Stimulated activated CD8-positive, alpha-beta memory T cell treated with anti-CD3 and anti-CD28 coated beads, Interleukin-15, amount 100 ng/mL, for 4 hours (primary cell): ENCODE data around the gene ATP2A2.
"Not testable (repeated sequence)": the region's sequence is repeated elsewhere in the genome, so short reads cannot be mapped to it uniquely, and the experiment has no call there.

Source experiments
- DNase-seq, 2 donors: peaks; one replicate each; pipeline ENCODE4 v3.0.0-alpha.2; 2020; ENCODE audit warnings: low read depth in 2 of 2

ATP2A2 gene

DNA sequence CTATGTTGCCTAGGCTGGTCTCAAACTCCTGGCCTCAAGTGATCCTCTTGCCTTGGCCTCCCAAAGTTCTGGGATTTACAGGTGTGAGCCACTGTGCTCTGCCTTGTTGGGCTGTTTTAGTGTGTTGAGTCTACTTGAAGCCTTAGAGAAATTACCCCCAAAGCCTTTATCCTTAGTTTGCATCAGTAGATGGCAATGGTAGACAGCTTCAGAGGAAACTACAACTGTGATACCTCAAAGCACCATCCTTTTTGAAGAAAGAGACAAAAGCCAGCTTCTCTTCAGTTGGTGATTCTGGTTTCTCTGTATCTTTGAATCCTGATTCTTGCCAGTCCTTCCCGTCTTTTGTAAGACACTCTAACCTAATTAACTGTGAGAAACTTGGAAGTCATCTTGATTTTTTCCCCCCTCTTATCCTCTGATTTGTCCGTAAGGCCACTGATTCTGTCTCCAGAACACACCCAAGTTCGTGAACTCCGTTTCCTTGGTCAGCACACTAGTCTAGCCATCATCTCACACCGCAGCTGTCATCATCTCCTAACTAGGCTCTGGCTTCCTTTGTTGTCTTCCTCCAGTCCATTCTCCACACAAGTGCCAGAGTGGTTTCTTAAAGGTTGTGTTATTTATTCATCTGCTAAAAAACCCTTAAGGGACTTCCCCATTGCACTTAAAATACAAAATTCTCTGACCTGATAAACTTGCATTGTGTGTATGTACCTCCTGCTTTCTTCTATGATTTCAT is 20.2 kb downstream of the ATP2A2 start:
- no peak for DNase-seq

DNA sequence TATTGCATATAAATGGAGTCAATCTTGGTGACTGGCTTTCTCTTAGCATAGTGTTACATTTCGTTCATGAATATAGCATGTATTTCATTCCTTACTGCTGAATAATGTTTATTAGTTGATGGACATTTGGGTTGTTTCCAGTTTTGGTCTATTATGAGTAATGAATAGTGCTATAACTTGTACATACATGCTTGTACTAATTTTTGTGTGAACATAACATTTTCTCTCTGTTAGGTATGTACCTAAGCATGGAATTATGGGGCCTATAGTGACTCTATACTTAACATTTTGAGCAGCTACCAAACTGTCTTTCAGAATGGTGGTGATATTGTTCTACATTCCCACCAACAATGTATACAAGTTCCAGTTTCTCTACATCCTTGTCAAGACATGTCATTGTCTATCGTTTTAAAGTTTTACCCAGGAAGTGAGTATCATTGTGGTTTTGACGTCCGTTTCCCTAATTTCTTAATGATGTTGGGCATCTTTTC is 23.1 kb downstream of the ATP2A2 start:
- no peak for DNase-seq

DNA sequence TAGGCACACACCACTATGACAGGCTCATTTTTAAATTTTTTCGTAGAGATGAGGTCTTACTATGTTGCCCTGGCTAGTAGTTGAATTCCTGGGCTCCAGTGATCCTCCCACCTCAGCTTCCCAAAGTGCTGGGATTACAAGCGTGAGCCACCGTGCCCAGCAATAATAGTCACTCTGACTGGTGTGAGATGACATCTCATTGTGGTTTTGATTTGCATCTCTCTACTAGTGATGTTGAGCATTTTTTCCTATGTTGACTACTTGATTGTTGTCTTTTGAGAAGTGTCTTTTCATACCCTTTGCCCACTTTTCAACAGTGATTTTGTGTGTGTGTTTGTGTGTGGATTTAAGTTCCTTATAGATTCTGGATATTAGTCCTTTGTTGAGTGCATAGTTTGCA is 26.3 kb downstream of the ATP2A2 start:
- no peak for DNase-seq

DNA sequence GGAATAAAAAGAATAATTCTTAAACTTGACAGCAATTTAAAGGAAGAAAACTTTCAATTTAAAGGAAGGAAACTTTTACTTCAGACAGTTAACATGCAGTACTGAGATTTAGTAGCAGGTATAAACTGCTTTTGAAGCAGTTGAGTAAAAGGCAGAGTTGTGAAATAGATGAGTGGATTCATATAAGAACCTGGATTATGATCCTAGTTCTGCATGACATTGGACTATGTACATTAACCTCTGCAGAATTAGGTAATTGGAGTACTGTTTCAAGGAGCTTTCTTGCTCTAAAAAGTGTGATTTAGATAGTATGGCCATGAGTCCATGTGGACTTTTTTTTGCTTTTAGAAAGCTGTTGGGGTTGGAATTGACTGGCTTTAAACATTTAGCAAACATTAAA is 29.7 kb downstream of the ATP2A2 start:
- DNase-seq, result no peak

DNA sequence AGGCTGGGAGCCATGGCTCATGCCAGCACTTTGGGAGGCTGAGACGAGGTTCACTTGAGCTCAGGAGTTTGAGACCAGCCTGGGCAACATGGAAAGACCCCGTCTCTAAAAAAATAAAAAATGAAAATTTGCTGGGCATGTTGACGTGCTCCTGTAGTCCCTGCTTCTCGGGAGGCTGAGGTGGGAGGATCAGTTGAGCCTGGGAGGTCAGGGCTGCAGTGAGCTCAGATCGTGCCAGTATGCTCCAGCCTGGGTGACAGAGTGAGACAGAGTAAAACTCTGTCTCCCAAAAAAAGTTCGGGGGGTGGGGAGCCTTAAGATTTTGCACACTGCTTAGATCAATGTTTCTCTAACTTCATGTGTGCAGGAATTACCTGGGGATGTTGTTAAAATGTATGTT is 30.9 kb downstream of the ATP2A2 start:
- no peak for DNase-seq

DNA sequence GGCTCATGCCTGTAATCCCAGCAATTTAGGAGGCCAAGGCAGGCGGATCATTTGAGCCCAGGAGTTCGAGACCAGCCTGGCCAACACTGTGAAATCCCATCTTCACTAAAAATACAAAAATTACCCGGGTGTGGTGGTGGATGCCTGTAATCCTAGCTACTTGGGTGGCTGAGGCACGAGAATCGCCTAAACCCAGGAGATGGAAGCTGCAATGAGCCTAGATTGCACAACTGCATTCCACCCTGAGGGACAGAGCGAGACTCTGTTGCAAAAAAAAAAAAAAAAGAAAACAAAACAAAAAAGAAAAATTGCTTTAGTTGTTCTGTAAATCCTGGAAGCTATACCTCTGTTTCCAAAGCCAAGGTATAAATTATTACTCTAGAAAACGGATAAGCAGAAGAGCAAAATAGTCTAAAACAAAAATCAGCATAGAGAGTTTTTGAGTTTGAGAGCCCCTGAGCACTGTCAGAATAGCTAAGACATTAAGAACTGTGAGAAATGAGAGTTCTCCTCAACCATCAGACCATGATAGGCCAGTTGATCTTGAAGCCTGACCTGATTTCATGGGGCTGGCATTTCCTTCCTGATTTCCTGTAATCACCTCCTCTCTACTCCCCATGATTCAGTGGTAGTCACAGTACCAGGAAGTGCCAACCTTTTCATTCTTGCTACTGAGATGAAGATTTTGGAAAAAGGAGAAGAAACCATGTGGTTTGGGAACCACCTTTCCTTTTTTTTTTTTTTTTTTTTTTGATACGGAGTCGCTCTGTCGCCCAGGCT is 31.7 kb downstream of the ATP2A2 start:
- no peak for DNase-seq

DNA sequence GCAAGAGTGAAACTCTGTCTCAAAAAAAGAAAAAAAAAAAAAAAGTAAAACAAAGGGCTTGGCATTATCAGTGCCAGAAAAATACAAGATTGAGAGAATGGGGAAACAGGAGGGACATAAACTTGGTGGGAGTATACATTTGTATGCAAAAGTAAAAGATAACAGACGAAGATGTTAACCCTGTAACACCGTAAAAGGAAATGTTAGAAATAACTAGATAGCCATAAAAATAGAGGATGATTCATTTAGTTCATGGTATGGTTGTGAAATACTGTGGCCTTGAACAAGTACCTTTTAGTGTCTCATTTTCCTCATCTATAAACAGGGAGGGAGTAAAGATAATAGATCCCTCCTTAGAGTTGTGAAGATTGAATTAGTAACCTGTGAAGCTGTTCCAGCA is 33.3 kb downstream of the ATP2A2 start:
- no peak for DNase-seq

DNA sequence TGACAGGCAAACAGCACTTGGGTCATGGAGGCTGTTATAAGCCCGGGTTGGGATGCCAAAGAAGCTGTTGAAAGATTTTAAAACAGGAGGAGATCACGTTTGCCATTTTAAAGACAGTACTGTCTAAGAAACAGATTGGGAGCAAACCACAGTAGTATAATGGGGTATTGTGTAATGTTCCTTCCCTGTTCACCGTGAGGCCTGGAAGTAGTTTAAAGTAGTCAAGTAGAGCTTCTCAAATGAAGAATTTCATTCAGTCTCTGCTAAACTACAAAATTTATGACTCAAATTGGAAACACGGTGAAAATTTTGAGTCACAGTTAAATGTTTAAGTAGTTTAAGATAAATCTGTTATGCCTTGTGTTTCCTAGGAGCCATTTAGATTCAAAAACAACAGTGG is 35.8 kb downstream of the ATP2A2 start:
- no peak for DNase-seq

DNA sequence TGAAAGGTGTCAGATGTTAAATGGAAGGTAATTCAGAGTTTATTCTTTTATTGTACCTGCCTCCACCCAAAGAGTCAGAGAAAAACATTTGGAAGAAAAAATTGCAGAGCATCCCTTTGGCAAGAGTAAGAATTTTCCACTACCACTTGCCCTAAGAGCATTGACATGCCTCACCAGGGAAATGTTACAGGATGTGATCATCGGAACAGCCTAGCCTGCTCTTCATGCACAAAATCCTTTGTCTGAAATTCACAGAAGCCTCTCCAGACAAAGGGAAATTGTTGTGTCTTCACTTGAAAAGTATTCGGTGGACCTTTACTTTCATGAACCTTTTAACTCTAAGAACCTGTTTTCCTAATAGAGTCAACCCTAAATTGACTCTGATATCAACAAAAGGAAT is 36.9 kb downstream of the ATP2A2 start:
- DNase-seq, result no peak

DNA sequence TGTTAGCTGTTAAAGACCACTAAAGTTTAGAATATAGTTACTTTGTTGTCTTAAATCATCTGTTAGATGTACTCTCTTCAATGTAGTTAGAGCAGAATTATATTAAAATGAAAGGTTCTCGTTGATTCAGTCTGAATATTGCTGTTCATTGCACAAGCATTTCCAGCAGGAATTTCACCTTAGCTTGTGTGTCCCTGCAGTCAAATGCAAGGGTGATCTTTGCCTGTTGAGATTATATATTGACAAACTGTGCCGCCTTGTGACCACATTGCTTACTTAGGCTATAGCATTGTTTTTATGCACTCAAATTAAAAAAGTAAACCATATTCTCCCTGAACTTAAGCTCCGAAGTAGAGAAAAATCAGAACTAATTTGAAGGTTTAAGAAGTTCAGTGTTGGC is 39.5 kb downstream of the ATP2A2 start:
- DNase-seq, result no peak

DNA sequence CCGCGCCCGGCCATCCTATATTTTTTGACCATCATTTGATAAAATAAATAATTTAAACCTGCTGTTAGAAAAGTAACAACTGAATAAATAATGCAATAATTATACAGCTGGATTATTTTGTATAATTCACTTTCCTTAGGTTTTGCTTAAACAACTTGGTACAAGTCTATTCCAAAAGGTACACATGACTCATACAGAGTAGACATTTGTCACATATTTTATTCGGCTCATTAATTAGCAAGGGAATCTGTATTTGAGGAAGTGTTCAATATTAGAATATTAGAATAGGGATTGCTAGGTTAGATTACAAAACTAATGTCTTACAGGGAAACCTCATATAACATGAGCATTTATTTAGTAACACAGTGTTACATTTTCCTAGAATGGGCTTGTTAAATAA is 48.7 kb downstream of the ATP2A2 start:
- DNase-seq, result no peak

DNA sequence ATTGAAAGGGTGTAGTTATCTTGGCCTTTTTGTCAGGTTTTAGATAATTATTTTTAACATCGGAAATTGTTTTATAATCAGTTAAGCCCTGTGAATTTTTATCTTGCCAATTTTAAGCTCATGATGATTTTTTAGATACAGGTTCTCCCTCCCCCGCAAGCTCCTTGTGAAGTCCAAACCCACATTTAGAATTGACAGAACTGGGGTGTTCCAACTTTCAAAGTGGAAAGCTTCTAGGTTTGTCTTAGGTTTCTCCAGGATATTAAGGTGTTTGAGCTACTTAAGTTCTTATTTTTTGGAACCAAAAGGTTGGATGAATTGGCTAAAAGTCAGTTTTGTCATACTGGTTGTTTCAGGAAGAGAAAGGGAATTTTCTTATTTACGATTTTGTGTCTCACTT is 49.1 kb downstream of the ATP2A2 start:
- DNase-seq, result no peak

DNA sequence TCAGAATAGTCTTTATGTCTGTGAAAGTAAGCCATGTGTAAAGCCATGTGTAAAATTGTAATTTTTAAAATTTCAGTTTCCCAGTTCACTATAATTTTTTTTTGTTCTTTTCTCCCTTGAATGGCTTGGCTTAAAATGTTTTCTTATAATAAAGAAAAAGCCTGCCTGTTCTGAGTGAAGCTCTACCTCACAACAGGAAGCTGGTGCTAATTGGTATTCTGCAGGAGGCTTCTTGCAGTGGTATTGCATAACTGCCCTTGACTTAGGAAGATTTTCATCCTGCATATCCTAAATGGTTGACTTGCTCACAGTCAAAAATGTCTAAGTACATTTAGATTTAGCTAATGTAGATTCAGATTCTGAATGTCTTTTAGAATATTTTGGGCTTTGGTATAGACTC is 49.5 kb downstream of the ATP2A2 start:
- no peak for DNase-seq

DNA sequence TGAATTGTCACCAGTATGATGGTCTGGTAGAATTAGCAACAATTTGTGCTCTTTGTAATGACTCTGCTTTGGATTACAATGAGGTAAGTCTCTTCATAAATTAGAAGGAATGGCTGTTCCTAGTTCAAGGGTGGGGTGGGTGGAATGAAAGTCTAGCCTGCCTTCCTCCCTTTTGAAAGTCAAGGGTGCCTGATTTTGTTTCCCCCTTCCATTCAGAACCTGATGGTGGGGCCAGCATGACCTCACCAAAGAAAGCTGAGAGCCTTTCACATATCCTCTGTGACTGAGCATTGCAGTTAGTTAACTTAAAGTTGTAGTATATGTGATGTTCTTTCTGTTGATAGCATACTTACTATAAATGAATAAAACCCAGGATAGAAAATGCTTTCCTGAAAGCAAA is 52.2 kb downstream of the ATP2A2 start:
- DNase-seq, result no peak

DNA sequence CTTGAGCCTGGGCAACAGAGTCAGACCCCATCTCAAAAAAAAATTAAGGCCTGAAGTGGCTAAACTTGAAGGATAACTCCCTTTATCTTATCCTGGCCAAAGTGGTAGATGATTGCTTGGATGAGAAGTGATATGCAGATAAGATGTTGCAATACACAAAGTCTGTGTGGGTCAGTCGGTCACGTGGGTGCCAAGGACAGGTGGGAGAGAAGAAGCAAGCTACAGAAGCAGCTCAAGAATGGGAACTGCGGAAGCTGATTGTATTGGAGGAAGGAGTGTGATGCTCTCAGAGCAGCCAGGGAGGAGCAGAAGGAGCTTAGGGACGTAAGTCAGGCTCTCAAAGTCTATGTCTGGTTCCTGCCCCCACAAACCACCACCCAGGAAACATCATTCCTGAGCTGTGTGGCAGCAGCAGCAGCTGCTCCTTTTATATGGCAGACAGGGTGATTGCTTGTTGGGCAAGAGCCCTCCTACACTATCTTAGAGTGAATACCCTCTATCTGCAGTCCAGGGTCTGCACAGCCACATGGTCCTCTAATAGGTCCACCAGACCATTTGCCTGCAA is 54.5 kb downstream of the ATP2A2 start:
- no peak for DNase-seq

DNA sequence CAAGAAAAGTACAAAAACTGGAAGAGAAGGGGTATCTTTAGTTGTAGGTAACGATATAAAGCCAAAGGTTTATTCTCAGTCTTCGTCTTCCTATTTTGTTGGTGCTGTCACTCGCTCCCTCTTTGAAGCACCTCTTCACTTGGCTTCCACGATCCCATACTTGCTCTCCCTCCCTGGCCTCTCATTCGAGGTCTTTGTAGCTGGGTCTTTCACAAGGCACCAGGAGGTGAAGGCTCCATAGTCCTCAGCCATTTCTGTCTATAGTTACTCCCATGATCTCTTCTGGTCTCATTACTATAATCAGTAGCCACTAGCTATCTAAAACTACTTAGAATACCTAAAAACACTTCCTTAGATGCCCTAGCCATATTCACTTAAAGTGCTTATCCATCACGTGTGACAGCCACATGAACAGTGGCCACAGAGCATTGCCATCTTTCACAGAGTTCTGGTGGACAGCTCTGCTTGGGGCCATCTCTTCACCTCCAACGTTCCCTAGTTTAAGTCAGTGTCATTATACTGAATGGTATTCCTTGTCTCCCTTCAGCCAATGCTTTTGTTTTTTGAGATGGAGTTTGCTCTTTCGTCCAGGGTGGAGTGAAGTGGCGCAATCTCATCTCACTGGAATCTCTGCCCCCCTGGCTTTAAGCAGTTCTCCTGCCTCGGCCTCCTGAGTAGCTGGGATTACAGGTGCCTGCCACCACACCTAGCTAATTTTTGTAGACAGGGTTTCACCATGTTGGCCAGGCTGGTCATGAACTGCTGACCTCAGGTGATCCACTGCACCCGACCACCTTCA is 57.1 kb downstream of the ATP2A2 start:
- DNase-seq, result no peak

DNA sequence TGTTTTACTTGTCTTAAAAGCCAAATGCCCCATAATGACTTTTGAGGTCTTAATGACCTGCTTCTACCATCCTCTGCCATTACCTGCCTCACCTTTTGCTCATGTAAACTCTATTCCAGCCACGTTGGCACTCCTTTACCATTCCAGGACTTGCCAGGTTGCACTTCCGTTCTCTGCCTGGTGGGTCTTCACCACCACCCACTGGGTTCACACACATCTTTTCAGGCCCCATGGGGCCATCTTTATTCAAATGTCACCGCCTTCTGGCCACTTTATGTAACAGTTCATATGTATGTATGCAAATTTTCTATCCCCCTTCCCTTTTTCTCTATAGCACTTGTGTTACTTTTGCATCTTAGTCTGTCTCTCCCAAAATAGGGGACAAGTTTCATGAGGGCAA is 57.7 kb downstream of the ATP2A2 start:
- DNase-seq, result no peak

DNA sequence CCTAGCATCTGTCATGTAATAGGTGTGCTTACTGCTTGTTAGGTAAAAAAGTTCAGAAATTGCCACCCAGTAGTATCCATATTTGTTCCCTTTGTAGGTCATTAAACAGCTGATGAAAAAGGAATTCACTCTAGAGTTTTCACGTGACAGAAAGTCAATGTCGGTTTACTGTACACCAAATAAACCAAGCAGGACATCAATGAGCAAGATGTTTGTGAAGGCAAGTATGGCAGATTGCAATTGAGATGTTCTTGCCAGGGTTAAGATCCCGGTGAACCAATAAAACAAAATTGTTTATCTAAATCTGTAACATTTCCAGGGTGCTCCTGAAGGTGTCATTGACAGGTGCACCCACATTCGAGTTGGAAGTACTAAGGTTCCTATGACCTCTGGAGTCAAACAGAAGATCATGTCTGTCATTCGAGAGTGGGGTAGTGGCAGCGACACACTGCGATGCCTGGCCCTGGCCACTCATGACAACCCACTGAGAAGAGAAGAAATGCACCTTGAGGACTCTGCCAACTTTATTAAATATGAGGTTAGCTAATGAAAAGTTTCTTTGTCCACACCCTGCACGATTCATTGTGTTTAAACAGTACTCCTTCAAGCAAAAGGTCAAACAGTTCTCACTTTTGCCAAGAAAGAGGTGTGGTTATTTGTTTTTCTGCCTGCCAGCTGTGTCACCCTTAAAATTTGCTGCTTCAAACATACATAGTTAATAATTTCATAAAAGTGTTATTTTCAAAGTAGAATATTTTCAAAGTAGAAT is 58.3 kb downstream of the ATP2A2 start:
- DNase-seq, result no peak

DNA sequence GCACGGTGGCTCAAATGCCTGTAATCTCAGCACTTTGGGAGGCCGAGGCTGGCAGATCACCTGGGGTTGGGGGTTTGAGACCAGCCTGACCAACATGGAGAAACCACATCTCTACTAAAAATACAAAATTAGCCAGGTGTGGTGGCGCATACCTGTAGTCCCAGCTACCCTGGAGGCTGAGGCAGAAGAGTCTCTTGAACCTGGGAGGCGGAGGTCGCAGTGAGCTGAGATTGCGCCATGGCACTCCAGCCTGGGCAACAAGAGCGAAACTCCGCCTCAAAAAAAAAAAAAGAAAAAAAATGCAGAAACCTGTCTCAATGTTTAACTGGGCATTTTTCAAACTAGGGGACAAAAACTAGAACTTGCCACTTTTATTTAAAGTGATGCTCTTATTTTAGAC is 59.2 kb downstream of the ATP2A2 start:
- not testable (repeated sequence) for DNase-seq

DNA sequence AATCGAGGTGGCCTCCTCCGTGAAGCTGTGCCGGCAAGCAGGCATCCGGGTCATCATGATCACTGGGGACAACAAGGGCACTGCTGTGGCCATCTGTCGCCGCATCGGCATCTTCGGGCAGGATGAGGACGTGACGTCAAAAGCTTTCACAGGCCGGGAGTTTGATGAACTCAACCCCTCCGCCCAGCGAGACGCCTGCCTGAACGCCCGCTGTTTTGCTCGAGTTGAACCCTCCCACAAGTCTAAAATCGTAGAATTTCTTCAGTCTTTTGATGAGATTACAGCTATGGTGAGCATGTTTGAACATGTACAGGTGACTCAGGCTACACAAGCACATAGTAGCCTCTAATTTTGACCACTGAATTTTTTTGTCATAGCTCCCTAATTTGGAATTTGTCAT is 59.7 kb downstream of the ATP2A2 start:
- DNase-seq, result no peak

DNA sequence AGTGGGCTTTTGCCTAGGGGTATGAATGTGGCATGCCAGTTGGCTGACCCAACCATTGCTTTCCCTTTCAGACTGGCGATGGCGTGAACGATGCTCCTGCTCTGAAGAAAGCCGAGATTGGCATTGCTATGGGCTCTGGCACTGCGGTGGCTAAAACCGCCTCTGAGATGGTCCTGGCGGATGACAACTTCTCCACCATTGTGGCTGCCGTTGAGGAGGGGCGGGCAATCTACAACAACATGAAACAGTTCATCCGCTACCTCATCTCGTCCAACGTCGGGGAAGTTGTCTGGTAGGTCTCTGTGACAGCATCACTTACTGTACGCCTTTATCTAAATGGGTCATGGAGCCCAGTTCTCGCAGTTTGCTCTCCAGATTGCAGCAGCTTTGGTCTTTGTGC is 61.1 kb downstream of the ATP2A2 start:
- DNase-seq, result no peak
